Activated CD4-positive, alpha-beta T cell treated with anti-CD3 and anti-CD28 coated beads, Interleukin-10, Interleukin-2, amounts not matched to agents 100 ng/mL and 50 ng/mL, durations not matched to agents 16 hours and 8 hours (primary cell): ENCODE measurements around the gene SLC22A2.

Experiments used
- DNase-seq: peaks from one replicate; pipeline ENCODE4 v3.0.0-alpha.2; 2020

The SLC22A2 gene

GRCh38 chr6:160203522-160203921, 55.1 kb downstream of the SLC22A2 start:
- DNase-seq: no peak

GRCh38 chr6:160203076-160203475, 55.5 kb downstream of the SLC22A2 start:
- DNase-seq: no peak

GRCh38 chr6:160202411-160202810, 56.2 kb downstream of the SLC22A2 start:
- DNase-seq: no peak

GRCh38 chr6:160201061-160201460, 57.6 kb downstream of the SLC22A2 start:
- DNase-seq: no peak

- DNase-seq: no peak
Measured at GRCh38 chr6:160198606-160199211, 59.9 kb downstream of the SLC22A2 start.

- DNase-seq: no peak
Measured at GRCh38 chr6:160197662-160198061, 61.0 kb downstream of the SLC22A2 start.

GRCh38 chr6:160194808-160195207, 63.8 kb downstream of the SLC22A2 start:
- no peak for DNase-seq

GRCh38 chr6:160192840-160193239, 65.8 kb downstream of the SLC22A2 start:
- DNase-seq: no peak

- no peak for DNase-seq
Measured at GRCh38 chr6:160190973-160191372, 67.6 kb downstream of the SLC22A2 start.

GRCh38 chr6:160190081-160190480, 68.5 kb downstream of the SLC22A2 start:
- no peak for DNase-seq

GRCh38 chr6:160188773-160189172, 69.8 kb downstream of the SLC22A2 start:
- DNase-seq: no peak

- no peak for DNase-seq
Measured at GRCh38 chr6:160180706-160181105, 77.9 kb downstream of the SLC22A2 start.

GRCh38 chr6:160178271-160178670, 80.3 kb downstream of the SLC22A2 start:
- DNase-seq: no peak

- DNase-seq: no peak
Measured at GRCh38 chr6:160177220-160177619, 81.4 kb downstream of the SLC22A2 start.

- no peak for DNase-seq
Measured at GRCh38 chr6:160174681-160175080, 83.9 kb downstream of the SLC22A2 start.

- no peak for DNase-seq
Measured at GRCh38 chr6:160173806-160174527, 84.7 kb downstream of the SLC22A2 start.

- no peak for DNase-seq
Measured at GRCh38 chr6:160172704-160173103, 85.9 kb downstream of the SLC22A2 start.

GRCh38 chr6:160170018-160170680, 88.5 kb downstream of the SLC22A2 start:
- no peak for DNase-seq

- no peak for DNase-seq
Measured at GRCh38 chr6:160167604-160168399, 90.8 kb downstream of the SLC22A2 start.
